ENCODE measurements around the gene NOS1. TPM values are rescaled to one million over a fixed set of nuclear protein-coding genes. Genes with fewer than 3 reads are reported as not detected.

NOS1 gene
- total and polyA plus RNA-seq, 2 experiments from 2014 or later, result 0.63 to 3.0 TPM

GRCh38 chr12:117409286-117409685 is 47.9 kb upstream of the NOS1 start (continued):
- TF ChIP-seq, protein P1, sequence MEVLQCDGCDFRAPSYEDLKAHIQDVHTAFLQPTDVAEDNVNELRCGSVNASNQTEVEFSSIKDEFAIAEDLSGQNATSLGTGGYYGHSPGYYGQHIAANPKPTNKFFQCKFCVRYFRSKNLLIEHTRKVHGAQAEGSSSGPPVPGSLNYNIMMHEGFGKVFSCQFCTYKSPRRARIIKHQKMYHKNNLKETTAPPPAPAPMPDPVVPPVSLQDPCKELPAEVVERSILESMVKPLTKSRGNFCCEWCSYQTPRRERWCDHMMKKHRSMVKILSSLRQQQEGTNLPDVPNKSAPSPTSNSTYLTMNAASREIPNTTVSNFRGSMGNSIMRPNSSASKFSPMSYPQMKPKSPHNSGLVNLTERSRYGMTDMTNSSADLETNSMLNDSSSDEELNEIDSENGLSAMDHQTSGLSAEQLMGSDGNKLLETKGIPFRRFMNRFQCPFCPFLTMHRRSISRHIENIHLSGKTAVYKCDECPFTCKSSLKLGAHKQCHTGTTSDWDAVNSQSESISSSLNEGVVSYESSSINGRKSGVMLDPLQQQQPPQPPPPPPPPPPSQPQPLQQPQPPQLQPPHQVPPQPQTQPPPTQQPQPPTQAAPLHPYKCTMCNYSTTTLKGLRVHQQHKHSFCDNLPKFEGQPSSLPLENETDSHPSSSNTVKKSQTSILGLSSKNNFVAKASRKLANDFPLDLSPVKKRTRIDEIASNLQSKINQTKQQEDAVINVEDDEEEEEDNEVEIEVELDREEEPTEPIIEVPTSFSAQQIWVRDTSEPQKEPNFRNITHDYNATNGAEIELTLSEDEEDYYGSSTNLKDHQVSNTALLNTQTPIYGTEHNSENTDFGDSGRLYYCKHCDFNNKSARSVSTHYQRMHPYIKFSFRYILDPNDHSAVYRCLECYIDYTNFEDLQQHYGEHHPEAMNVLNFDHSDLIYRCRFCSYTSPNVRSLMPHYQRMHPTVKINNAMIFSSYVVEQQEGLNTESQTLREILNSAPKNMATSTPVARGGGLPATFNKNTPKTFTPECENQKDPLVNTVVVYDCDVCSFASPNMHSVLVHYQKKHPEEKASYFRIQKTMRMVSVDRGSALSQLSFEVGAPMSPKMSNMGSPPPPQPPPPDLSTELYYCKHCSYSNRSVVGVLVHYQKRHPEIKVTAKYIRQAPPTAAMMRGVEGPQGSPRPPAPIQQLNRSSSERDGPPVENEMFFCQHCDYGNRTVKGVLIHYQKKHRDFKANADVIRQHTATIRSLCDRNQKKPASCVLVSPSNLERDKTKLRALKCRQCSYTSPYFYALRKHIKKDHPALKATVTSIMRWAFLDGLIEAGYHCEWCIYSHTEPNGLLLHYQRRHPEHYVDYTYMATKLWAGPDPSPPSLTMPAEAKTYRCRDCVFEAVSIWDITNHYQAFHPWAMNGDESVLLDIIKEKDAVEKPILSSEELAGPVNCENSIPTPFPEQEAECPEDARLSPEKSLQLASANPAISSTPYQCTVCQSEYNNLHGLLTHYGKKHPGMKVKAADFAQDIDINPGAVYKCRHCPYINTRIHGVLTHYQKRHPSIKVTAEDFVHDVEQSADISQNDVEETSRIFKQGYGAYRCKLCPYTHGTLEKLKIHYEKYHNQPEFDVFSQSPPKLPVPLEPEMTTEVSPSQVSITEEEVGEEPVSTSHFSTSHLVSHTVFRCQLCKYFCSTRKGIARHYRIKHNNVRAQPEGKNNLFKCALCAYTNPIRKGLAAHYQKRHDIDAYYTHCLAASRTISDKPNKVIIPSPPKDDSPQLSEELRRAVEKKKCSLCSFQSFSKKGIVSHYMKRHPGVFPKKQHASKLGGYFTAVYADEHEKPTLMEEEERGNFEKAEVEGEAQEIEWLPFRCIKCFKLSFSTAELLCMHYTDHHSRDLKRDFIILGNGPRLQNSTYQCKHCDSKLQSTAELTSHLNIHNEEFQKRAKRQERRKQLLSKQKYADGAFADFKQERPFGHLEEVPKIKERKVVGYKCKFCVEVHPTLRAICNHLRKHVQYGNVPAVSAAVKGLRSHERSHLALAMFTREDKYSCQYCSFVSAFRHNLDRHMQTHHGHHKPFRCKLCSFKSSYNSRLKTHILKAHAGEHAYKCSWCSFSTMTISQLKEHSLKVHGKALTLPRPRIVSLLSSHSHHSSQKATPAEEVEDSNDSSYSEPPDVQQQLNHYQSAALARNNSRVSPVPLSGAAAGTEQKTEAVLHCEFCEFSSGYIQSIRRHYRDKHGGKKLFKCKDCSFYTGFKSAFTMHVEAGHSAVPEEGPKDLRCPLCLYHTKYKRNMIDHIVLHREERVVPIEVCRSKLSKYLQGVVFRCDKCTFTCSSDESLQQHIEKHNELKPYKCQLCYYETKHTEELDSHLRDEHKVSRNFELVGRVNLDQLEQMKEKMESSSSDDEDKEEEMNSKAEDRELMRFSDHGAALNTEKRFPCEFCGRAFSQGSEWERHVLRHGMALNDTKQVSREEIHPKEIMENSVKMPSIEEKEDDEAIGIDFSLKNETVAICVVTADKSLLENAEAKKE (CRISPR knock-in tag; IDR thresholded peaks at IDR 0.05), result no peak
- TF ChIP-seq ETS1 (IDR thresholded peaks at IDR 0.05), result no peak

- H3F3A ChIP-seq (replicated peaks; ENCODE audit: low read depth), result no peaks in the 10 kb centered on the region
- Mint-ChIP-seq H3K4me1 (peaks cover 13% of the 10 kb centered on the region), H3K36me3 (ENCODE audit: low read depth) (no peaks in the 10 kb centered on the region), H3K9me3 (no peaks in the 10 kb centered on the region), H3K27ac (peak overlapping the region; percentile 87), H3K27me3 (ENCODE audit: insufficient read depth, low read depth, poor library complexity) (peaks cover 9% of the 10 kb centered on the region), H3K4me3 (peak overlapping the region; percentile 9; the same call in 1 of the 3 replicates)
- H2AFZ ChIP-seq, result peak overlapping the region; percentile 95
- no peaks in the 10 kb centered on the region for H3K9me2 ChIP-seq (ENCODE audit: insufficient read depth)
- ATAC-seq (peak; percentile 83), DNase-seq (ENCODE audit: low spot score) (peak; percentile 63)
- H3K27me3 ChIP-seq (ENCODE audit: insufficient read depth), result no peaks in the 10 kb centered on the region
- H4K20me1 ChIP-seq (replicated peaks; ENCODE audit: insufficient read depth), result no peaks in the 10 kb centered on the region
- peak overlapping the region; percentile 71 for H3K4me2 ChIP-seq
- no peaks in the 10 kb centered on the region for H3K79me2 ChIP-seq (replicated peaks; ENCODE audit: insufficient read depth)
- H3K4me1 ChIP-seq (ENCODE audit: insufficient read depth), result peaks cover 13% of the 10 kb centered on the region
- peak overlapping the region; percentile 35; the same call in 1 of the 2 replicates for H3K4me3 ChIP-seq
- no peaks in the 10 kb centered on the region for H3K36me3 ChIP-seq (ENCODE audit: insufficient read depth)
- no peak overlapping the region for H3K27ac ChIP-seq (ENCODE audit: low read depth)
- TF ChIP-seq, protein P2, sequence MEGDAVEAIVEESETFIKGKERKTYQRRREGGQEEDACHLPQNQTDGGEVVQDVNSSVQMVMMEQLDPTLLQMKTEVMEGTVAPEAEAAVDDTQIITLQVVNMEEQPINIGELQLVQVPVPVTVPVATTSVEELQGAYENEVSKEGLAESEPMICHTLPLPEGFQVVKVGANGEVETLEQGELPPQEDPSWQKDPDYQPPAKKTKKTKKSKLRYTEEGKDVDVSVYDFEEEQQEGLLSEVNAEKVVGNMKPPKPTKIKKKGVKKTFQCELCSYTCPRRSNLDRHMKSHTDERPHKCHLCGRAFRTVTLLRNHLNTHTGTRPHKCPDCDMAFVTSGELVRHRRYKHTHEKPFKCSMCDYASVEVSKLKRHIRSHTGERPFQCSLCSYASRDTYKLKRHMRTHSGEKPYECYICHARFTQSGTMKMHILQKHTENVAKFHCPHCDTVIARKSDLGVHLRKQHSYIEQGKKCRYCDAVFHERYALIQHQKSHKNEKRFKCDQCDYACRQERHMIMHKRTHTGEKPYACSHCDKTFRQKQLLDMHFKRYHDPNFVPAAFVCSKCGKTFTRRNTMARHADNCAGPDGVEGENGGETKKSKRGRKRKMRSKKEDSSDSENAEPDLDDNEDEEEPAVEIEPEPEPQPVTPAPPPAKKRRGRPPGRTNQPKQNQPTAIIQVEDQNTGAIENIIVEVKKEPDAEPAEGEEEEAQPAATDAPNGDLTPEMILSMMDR (conservative IDR thresholded peaks at IDR 0.05; ENCODE audit: low read depth in 2 of 2), result no peak
- no peak for TF ChIP-seq STAT1 (IDR thresholded peaks at IDR 0.05; ENCODE audit: unreplicated experiment)
- TF ChIP-seq ZNF114 (CRISPR knock-in tag; IDR thresholded peaks at IDR 0.05), result no peak
- no peak for TF ChIP-seq POLR2AphosphoS5 (IDR thresholded peaks at IDR 0.05; ENCODE audit: low read depth)
These were observed 46.9 kb upstream of the NOS1 start for GRCh38 chr12:117408161-117408791.
